CD4-positive, alpha-beta T cell treated with Interleukin-21 for 1 hour (primary cell): ENCODE measurements around the gene GRID1.

Source experiments
- DNase-seq: peaks from one replicate; pipeline ENCODE4 v3.0.0-alpha.2; 2020

The GRID1 gene

GRCh38 chr10:86288695-86289576, 77.7 kb downstream of the GRID1 start:
- DNase-seq: no peak

GRCh38 chr10:86287966-86288579, 78.5 kb downstream of the GRID1 start:
- DNase-seq: no peak

GRCh38 chr10:86287110-86287793, 79.3 kb downstream of the GRID1 start:
- DNase-seq: no peak

GRCh38 chr10:86286236-86287109, 80.1 kb downstream of the GRID1 start:
- DNase-seq: no peak

GRCh38 chr10:86285136-86285790, 81.3 kb downstream of the GRID1 start:
- DNase-seq: no peak

GRCh38 chr10:86284355-86285105, 82.1 kb downstream of the GRID1 start:
- no peak for DNase-seq

GRCh38 chr10:86283466-86284287, 82.9 kb downstream of the GRID1 start:
- DNase-seq: no peak

GRCh38 chr10:86282664-86283465, 83.7 kb downstream of the GRID1 start:
- no peak for DNase-seq

GRCh38 chr10:86281396-86281795, 85.2 kb downstream of the GRID1 start:
- no peak for DNase-seq

GRCh38 chr10:86269332-86269731, 97.3 kb downstream of the GRID1 start:
- DNase-seq: no peak

GRCh38 chr10:86267286-86268195, 99.1 kb downstream of the GRID1 start:
- DNase-seq: no peak

- DNase-seq: no peak
Observed at GRCh38 chr10:86266446-86267242, 100.0 kb downstream of the GRID1 start.

- no peak for DNase-seq
Observed at GRCh38 chr10:86265895-86266259, 100.7 kb downstream of the GRID1 start.

- DNase-seq: no peak
Observed at GRCh38 chr10:86265236-86265894, 101.2 kb downstream of the GRID1 start.

GRCh38 chr10:86264481-86265231, 101.9 kb downstream of the GRID1 start:
- no peak for DNase-seq

- DNase-seq: no peak
Observed at GRCh38 chr10:86263907-86264306, 102.7 kb downstream of the GRID1 start.
